Measurements from ENCODE around the gene TTC21A.

- TF ChIP-seq CTCF (IDR thresholded peaks at IDR 0.05 in 4 of 5, conservative IDR thresholded peaks at IDR 0.05 in 1 of 5) (no peak), POLR2A (IDR thresholded peaks at IDR 0.05) (no peak)
Observed at GRCh38 chr3:39158148-39158715, 50.8 kb downstream of the TTC21A start.
